HL-60/S4 treated with phorbol 12-myristate 13-acetate at 8.2 ng/mL for 4 days and 3 days (cell line): ENCODE data around the gene ZC3H4.
"Not testable (repeated sequence)": the region's sequence is repeated elsewhere in the genome, so short reads cannot be mapped to it uniquely, and the experiment has no call there.

Experiments used
- in situ Hi-C: fragments of 300-500 bp; cut with MboI; formaldehyde crosslinking; loops from 2 replicates; pipeline ENCODE4 v1.15.0; 2022; ENCODE audit warnings: low sequenced_read_pairs

The ZC3H4 gene

GRCh38 chr19:47057328-47057727, 56.2 kb downstream of the ZC3H4 start:
- in situ Hi-C loops, result no loop called here

DNA sequence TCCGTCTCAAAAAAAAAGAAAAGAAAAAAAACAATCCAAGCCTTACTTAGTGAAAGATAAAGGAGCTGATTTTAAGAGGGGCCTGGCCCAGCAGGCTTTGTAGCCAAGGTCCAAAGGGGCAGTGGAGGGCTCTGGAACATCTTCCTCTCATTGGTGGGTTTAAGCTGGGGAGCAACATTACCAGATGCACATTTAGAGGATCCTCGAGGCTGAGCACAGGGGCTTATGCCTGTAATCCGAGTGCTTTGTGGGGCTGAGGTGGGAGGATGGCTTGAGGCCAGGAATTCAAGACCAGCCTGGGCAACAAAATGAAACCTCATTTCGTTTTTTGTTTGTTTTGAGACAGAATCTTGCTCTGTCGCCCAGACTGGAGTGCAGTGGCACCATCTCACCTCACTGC, 57.2 kb downstream of the ZC3H4 start:
- in situ Hi-C loops, result no loop called here

DNA sequence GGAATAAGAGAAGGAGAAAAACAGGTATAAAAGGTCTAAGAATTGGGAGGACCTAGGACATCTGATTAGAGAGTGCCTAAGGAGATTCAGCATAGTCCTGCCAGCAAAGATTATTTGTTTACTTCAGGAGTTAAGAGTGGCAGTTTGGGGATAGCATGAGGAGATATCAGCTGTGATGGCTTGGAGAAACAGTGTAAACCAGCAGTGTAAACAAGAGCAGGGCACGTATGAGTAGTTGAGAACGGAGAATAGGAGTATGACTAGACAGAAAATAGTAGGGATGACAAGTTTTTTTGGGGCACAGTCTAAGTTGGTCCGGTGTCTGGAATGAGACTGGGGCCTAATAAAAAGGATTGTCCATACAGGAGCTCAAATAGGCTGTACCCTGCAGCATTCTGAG, 63.0 kb downstream of the ZC3H4 start:
- in situ Hi-C loops, result not testable (repeated sequence)

GRCh38 chr19:47049307-47049700, 64.3 kb downstream of the ZC3H4 start:
- in situ Hi-C loops, result no loop called here

- in situ Hi-C loops, result no loop called here
Observed at GRCh38 chr19:47047763-47048405, 65.7 kb downstream of the ZC3H4 start.

DNA sequence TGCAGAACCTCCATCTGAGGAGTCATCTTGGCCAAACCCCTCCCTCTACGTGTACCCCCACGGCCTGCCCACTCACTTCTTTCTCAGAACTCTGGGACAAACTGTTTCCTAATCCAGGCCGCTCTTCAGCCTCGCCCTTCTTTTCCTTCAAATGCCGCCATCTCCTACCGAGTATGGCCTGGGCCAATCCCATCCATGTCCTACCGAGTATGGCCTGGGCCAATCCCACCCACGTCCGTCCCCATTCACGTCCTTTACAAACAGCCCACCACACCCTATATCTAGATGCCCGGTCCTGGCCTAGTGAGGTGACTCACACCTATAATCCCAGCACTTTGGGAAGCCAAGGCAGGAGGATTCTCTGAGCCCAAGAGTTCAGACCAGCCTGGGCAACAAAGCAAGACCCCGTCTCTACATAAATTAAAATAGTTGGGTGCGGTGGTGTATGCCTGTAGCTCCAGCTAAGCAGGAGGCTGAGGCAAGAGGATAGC, 66.3 kb downstream of the ZC3H4 start:
- in situ Hi-C loops, result no loop called here

DNA sequence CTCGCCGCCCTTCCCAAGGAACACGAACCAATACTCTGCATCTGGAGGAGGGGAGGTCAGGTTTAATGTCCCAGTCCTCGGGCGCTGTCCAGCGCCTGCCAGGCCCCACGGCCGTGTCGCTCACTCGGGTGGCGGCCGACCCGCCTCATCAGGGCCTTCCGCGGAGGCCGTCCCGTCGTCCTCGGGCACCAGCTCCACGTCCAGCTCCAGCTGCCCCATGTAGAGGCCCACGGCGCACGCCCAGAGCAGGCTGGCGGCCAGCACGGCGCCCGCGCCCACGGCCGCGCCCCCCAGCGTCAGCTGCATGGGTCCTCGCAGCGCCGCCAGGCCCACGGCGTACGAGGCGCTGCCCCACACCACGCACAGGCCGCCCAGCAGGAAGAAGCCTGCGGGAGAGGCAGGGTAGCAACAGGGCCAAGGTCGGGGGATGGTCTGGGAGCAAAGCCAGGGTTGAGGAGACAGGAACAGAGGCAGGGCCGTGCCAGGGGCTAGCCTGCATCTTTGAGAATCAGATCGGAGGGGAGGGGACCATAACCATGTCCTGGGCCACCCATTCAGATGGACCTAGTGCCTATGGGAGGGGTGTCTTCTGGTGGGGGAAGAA, 67.6 kb downstream of the ZC3H4 start:
- in situ Hi-C loops, result no loop called here

GRCh38 chr19:47044946-47045866, 68.4 kb downstream of the ZC3H4 start:
- in situ Hi-C loops, result no loop called here

DNA sequence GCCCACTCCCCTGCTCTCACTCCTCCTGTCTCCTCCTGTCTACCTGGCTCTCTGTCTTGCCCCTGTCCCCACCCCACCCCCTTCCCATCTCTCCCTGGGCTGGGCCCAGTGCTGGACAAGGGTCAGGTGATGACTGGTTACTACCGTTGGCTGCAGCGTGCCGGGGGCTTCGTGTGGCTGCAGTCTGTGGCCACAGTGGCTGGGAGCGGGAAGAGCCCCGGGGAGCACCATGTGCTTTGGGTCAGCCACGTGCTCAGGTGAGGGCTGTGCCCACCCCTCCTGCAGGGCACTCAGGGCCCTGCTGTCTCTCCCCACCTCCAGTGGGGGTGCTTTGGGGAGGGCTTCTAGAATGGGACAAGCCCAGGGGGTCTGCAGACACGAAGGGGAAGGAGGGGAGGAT, 72.7 kb downstream of the ZC3H4 start:
- in situ Hi-C loops, result no loop called here

DNA sequence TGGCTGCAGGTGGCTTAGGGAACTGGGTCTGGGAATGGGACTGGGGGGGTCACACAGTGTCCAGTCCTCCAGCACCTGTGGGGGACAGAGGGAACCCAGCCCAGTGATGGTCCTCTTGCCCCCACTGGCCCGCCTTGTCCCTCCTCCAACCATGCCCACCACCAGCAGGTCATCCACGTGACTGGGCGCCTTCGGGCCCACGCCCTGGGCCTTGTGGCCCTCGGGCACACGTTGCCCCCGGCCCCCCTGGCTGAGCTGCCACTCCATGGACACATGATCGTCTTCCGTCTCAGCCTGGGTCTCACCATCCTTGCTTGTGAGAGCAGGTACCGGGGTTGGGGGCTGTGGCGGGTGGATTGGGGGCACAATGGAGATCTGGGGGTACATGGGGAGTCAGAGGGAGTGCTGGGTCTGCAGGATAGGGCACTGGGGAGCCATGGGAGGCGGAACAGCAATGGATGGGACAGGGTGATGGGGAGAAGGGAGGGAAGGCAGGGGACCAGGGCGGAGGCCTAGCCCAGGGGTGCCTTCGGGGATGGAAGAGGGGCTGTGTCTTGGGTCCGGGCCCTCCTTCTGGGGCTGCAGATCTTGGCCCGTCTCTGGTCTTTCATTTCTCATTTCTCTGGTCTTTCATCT, 74.2 kb downstream of the ZC3H4 start:
- in situ Hi-C loops, result no loop called here

- in situ Hi-C loops, result no loop called here
Observed at GRCh38 chr19:47037766-47038165, 75.8 kb downstream of the ZC3H4 start.

DNA sequence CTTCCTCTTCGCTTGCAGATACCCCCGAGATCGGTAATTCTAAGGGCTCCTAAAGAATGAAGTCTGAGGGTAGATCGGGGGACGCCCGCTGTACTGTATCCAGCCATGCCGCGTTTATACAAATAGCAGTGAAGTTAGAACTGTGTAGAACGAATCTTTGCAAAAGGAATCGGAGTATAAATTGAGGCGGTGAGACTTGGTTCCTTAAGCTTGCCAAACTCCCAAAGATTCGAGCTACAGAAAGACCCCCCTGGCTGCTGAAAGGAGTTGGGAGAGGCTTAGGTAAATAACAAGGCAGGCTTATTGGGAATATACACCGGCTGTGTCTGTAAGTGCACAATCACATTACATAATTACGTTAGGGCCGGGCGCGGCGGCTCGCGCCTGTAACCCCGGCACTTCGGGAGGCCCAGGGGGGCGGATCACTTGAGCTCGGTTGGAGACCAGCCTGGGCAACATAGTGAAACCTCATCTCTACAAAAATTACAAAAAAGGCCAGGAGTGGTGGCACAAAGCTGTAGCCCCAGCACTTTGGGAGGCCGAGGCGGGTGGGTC, 77.4 kb downstream of the ZC3H4 start:
- in situ Hi-C loops, result no loop called here

GRCh38 chr19:47035127-47036096, 78.2 kb downstream of the ZC3H4 start:
- in situ Hi-C loops, result no loop called here

- in situ Hi-C loops, result no loop called here
Observed at GRCh38 chr19:47032171-47032811, 81.3 kb downstream of the ZC3H4 start.

DNA sequence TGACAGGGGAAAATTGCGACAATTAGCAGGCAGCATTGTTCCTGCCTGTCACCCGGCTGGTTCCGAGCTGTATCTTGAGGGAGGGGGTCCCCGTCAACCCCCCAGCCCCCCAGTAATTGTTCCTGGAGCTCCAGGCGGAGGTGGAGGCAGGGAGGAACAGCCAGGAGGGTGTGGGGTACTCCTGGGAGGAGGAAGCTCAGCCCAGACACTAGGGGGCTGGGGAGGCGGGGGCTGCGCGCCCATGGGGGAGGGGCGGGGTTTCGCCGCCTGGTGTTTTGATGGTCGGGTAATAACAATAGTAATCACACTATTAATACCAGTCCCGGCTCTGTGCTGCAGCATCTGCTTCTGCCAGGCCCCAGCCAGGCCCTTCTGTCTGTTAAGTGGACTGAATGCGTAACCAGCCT, 85.4 kb downstream of the ZC3H4 start:
- in situ Hi-C loops, result no loop called here

GRCh38 chr19:47027586-47028088, 85.9 kb downstream of the ZC3H4 start:
- in situ Hi-C loops, result no loop called here

DNA sequence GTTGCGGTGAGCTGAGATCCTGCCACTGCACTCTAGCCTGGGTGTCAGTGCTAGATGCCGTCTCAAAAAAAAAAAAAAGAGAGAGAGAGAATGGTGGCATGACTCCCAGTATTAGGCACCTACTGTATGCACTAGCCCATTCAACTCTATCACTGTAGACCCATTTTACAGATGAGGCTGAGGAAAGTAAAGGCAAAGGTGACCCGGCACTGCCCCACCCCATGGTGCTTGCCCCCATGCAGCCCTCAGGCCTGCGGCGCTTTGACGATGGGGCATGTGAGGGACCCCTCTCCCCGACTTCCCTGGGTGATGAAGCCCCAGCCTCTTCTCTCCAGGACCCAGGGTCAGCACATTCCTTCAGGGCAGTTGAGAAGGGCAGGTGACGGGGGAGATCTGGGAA, 86.7 kb downstream of the ZC3H4 start:
- in situ Hi-C loops, result no loop called here

DNA sequence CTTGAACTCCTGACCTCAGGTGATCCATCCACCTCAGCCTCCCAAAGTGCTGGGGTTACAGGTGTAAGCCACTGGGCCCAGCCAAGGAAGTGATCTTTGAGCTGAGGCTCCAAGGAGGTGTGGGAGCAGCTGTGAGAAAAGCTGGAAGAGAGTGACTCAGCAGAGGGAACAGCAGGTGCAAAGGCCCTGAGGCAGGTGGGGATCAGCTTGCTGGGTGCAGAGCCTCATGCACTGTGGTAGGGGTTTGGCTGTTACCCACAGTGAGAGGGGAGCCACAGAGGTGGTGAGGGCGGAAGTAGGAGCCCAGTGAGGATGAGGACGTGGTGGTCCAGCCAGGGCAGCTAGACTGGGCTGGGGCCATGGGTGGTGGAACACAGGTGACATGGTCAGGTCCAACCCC, 87.4 kb downstream of the ZC3H4 start:
- in situ Hi-C loops, result no loop called here

GRCh38 chr19:47024502-47024901, 89.1 kb downstream of the ZC3H4 start:
- in situ Hi-C loops, result no loop called here
